Astrocyte (in vitro differentiated cells and primary cell): ENCODE measurements around the gene JOSD1. TPM values are rescaled to one million over a fixed set of nuclear protein-coding genes. Genes with fewer than 3 reads are reported as not detected.

Source experiments
- DNase-seq: peaks from one replicate; pipeline ENCODE4 v3.0.0-alpha.2; 2010; ENCODE audit warnings: low read depth
- FAIRE-seq: peaks from 2 replicates; lab custom pipeline; 2011; peaks lifted over from hg19 to GRCh38; lab: Jason Lieb, UNC
- H2AFZ ChIP-seq: 2 replicates; pipeline ENCODE4 v1.6.0; 2012; ENCODE audit warnings: low read depth, low read length, inconsistent platforms
- H3K27ac ChIP-seq: 2 replicates; pipeline ENCODE4 v1.5.1; 2011; ENCODE audit warnings: low read depth, low read length, inconsistent platforms
- H3K27me3 ChIP-seq: 2 replicates; pipeline ENCODE4 v1.6.0; 2011; ENCODE audit warnings: low read length, inconsistent platforms; ENCODE audit not compliant: insufficient read depth
- H3K36me3 ChIP-seq: 2 replicates; pipeline ENCODE4 v1.5.1; 2011; ENCODE audit warnings: low read length, inconsistent platforms; ENCODE audit not compliant: insufficient read depth
- H3K4me1 ChIP-seq: 2 replicates; pipeline ENCODE4 v1.5.1; 2011; ENCODE audit warnings: low read length, inconsistent platforms; ENCODE audit not compliant: insufficient read depth
- H3K4me2 ChIP-seq: 2 replicates; pipeline ENCODE4 v1.6.0; 2012; ENCODE audit warnings: low read length, inconsistent platforms
- H3K4me3 ChIP-seq: 2 replicates; pipeline ENCODE4 v1.5.1; 2011; ENCODE audit warnings: low read depth, mild to moderate bottlenecking, low read length, inconsistent platforms; ENCODE audit not compliant: insufficient read depth
- H3K79me2 ChIP-seq: 2 replicates; pipeline ENCODE4 v1.6.0; 2012; ENCODE audit warnings: mild to moderate bottlenecking, low read length, inconsistent platforms; ENCODE audit not compliant: insufficient read depth
- H3K9ac ChIP-seq: 2 replicates; pipeline ENCODE4 v1.6.0; 2012; ENCODE audit warnings: mild to moderate bottlenecking, low read length, inconsistent platforms
- H3K9me3 ChIP-seq: 2 replicates; pipeline ENCODE4 v1.5.1; 2012; ENCODE audit warnings: low read depth, mild to moderate bottlenecking, low read length, inconsistent platforms; ENCODE audit not compliant: insufficient read depth
- H4K20me1 ChIP-seq: 2 replicates; pipeline ENCODE4 v1.6.0; 2012; ENCODE audit warnings: low read length, inconsistent platforms; ENCODE audit not compliant: insufficient read depth
- H3K27ac Mint-ChIP-seq: one replicate; pipeline ENCODE4 v1.8.0; 2021; ENCODE audit warnings: mild to moderate bottlenecking, mixed read lengths; ENCODE audit not compliant: unreplicated experiment
- H3K27me3 Mint-ChIP-seq: one replicate; pipeline ENCODE4 v1.8.0; 2021; ENCODE audit warnings: low read depth, mixed read lengths; ENCODE audit not compliant: unreplicated experiment
- H3K36me3 Mint-ChIP-seq: one replicate; pipeline ENCODE4 v1.8.0; 2021; ENCODE audit warnings: low read depth, mixed read lengths; ENCODE audit not compliant: unreplicated experiment
- H3K4me1 Mint-ChIP-seq: one replicate; pipeline ENCODE4 v1.8.0; 2021; ENCODE audit warnings: low read depth, mixed read lengths; ENCODE audit not compliant: unreplicated experiment
- H3K4me3 Mint-ChIP-seq: one replicate; pipeline ENCODE4 v1.8.0; 2021; ENCODE audit warnings: mild to moderate bottlenecking, moderate library complexity, mixed read lengths; ENCODE audit not compliant: unreplicated experiment
- H3K9me3 Mint-ChIP-seq: one replicate; pipeline ENCODE4 v1.8.0; 2021; ENCODE audit warnings: mild to moderate bottlenecking, mixed read lengths; ENCODE audit not compliant: unreplicated experiment
- CTCF ChIP-seq: IDR thresholded peaks from 2 replicates; pipeline ENCODE4 v1.5.1; 2011; ENCODE audit warnings: low read depth, mild to moderate bottlenecking, inconsistent platforms, low read length, moderate library complexity; ENCODE audit not compliant: insufficient read depth
- EZH2 ChIP-seq: IDR thresholded peaks from 2 replicates; pipeline ENCODE4 v1.6.1; 2012; ENCODE audit warnings: mild to moderate bottlenecking, low read length, inconsistent platforms; ENCODE audit not compliant: insufficient read depth
- total RNA-seq: library from RNA; stranded (reverse); gene quantifications from 2 replicates; pipeline ENCODE4 v1.2.1, GENCODE V29; 2021

JOSD1 gene
- total RNA-seq, 1 donor from 2014 or later: 45.6 TPM

DNA sequence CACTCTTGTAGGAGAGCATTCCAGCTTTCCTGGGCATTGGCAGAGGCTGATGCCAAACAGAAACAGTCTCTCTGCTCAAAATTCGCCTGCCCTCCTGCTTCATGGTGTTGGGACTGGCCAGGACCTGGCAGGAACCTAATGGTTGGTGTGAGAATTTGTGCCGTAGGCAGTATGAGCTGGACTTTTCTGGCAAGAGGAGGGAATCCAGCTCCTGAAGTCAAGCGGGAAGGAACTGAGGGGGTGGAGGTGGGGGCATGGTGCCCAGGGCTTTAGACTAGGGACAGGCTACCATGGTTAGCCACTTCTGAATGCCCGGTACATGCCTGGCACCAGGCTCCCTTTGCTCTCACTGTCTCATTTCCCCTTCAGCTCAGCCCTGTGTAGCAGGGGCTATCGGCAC, 25.9 kb downstream of the JOSD1 start:
- Histone ChIP-seq H2AFZ (no peak overlapping the region), H3K79me2 (no peaks in the 10 kb centered on the region), H3K4me2 (no peak overlapping the region), H3K27ac (no peak overlapping the region), H3K4me3 (no peak overlapping the region), H4K20me1 (no peaks in the 10 kb centered on the region), H3K27me3 (no peaks in the 10 kb centered on the region), H3K36me3 (peaks cover 6% of the 10 kb centered on the region), H3K4me1 (no peaks in the 10 kb centered on the region), H3K9ac (no peak overlapping the region), H3K9me3 (no peaks in the 10 kb centered on the region)
- H3K36me3 Mint-ChIP-seq: peaks cover 22% of the 10 kb centered on the region
- no peak overlapping the region for H3K4me3 Mint-ChIP-seq
- no peak overlapping the region for H3K27ac Mint-ChIP-seq
- TF ChIP-seq EZH2 (no peak), CTCF (no peak)
- DNase-seq: no peak
- H3K27me3 Mint-ChIP-seq: no peaks in the 10 kb centered on the region
- FAIRE-seq: no peak
- no peaks in the 10 kb centered on the region for H3K9me3 Mint-ChIP-seq
- no peaks in the 10 kb centered on the region for H3K4me1 Mint-ChIP-seq

DNA sequence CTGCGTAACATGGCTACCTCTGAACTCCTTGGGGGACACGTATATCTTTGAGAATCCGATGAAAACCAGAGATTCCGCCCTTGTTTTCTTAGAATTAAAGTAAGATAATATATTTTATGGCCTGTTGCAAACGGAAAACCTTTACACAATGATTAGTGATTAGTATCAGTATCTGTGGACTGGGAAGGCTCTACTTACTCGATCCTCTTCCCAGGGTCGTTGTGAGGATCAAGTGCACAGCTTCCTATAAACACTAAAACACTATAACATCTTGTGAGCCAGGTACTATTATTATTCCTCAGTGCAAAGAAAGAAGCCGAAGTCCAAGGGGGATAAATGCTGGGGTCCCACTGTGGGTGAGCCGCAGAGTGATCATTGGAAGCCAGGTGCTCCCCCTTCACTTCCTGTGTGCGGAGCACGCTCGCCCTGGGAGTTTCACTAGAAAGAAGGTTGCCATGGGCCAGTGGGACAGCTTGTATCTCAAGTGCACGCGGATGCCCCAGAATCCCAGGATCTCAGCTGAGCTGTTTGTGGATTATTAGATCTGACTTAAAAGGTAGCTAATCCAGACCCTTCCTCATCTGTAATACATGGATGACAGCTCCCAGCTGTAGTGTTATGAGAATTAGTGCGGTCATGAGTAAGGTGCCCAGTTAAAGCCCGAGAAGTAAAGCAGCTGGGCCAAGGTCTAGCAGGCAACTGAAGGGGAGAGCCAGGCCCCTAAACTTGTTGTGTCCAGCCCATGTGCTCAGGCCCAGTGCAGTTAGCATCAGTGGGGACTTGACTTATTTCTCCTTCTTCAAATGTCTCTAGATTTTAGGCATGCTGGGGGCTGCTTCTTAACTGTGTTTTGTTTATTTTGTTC, 43.5 kb downstream of the JOSD1 start:
- peaks cover 3% of the 10 kb centered on the region for H3K36me3 ChIP-seq
- peaks cover 14% of the 10 kb centered on the region for H3K4me1 ChIP-seq
- Mint-ChIP-seq H3K36me3 (no peaks in the 10 kb centered on the region), H3K4me1 (peaks cover 6% of the 10 kb centered on the region), H3K27ac (peak overlapping the region; percentile 95), H3K4me3 (peak overlapping the region; percentile 95), H3K9me3 (no peaks in the 10 kb centered on the region), H3K27me3 (no peaks in the 10 kb centered on the region)
- TF ChIP-seq EZH2: no peak
- no peak for TF ChIP-seq CTCF
- FAIRE-seq (no peak), DNase-seq (peak; percentile 39)
- H3K4me3 ChIP-seq: peak overlapping the region; percentile 95
- no peaks in the 10 kb centered on the region for H3K27me3 ChIP-seq
- H3K4me2 ChIP-seq: peak overlapping the region; percentile 93
- peaks cover under 1% of the 10 kb centered on the region for H4K20me1 ChIP-seq
- H3K9ac ChIP-seq: peak overlapping the region; percentile 96
- peaks cover 16% of the 10 kb centered on the region for H3K79me2 ChIP-seq
- no peaks in the 10 kb centered on the region for H3K9me3 ChIP-seq
- peak overlapping the region; percentile 85 for H2AFZ ChIP-seq
- H3K27ac ChIP-seq: peak overlapping the region; percentile 99
